Measurements from ENCODE around the gene SCAMP2.

Gene SCAMP2

GRCh38 chr15:74863239-74864056 lies 9.7 kb downstream of the SCAMP2 start:
- DNase-seq (ENCODE audit: low read depth in 1 of 2, low spot score in 1 of 2) = no peak

- no peak for DNase-seq (ENCODE audit: low read depth in 1 of 2, low spot score in 1 of 2)
Measured at GRCh38 chr15:74858369-74858740, 14.8 kb downstream of the SCAMP2 start.

- no peak for DNase-seq (ENCODE audit: low read depth in 1 of 2, low spot score in 1 of 2)
Measured at GRCh38 chr15:74857671-74858368, 15.3 kb downstream of the SCAMP2 start.

- DNase-seq (ENCODE audit: low read depth in 1 of 2, low spot score in 1 of 2) = no peak
Measured at GRCh38 chr15:74857082-74857655, 16.0 kb downstream of the SCAMP2 start.

- no peak for DNase-seq (ENCODE audit: low read depth in 1 of 2, low spot score in 1 of 2)
Measured at GRCh38 chr15:74856537-74856936, 16.6 kb downstream of the SCAMP2 start.

- no peak for DNase-seq (ENCODE audit: low read depth in 1 of 2, low spot score in 1 of 2)
Measured at GRCh38 chr15:74855857-74856256, 17.3 kb downstream of the SCAMP2 start.

- no peak for DNase-seq (ENCODE audit: low read depth in 1 of 2, low spot score in 1 of 2)
Measured at GRCh38 chr15:74854453-74855022, 18.6 kb downstream of the SCAMP2 start.

- DNase-seq (ENCODE audit: low read depth in 1 of 2, low spot score in 1 of 2) = no peak
Measured at GRCh38 chr15:74851960-74852359, 21.2 kb downstream of the SCAMP2 start.

GRCh38 chr15:74850393-74850792 lies 22.8 kb downstream of the SCAMP2 start:
- no peak for DNase-seq (ENCODE audit: low read depth in 1 of 2, low spot score in 1 of 2)

- DNase-seq (ENCODE audit: low read depth in 1 of 2, low spot score in 1 of 2) = no peak
Measured at GRCh38 chr15:74847432-74847831, 25.7 kb downstream of the SCAMP2 start.

- DNase-seq (ENCODE audit: low read depth in 1 of 2, low spot score in 1 of 2) = no peak
Measured at GRCh38 chr15:74845581-74845980, 27.6 kb downstream of the SCAMP2 start.

- DNase-seq (ENCODE audit: low read depth in 1 of 2, low spot score in 1 of 2) = peak in 1 of 2 donors; percentile 37
Measured at GRCh38 chr15:74845208-74845568, 28.0 kb downstream of the SCAMP2 start.

- no peak for DNase-seq (ENCODE audit: low read depth in 1 of 2, low spot score in 1 of 2)
Measured at GRCh38 chr15:74844319-74845207, 28.6 kb downstream of the SCAMP2 start.

GRCh38 chr15:74843891-74844299 lies 29.3 kb downstream of the SCAMP2 start:
- DNase-seq (ENCODE audit: low read depth in 1 of 2, low spot score in 1 of 2) = no peak

GRCh38 chr15:74843445-74843828 lies 29.7 kb downstream of the SCAMP2 start:
- DNase-seq (ENCODE audit: low read depth in 1 of 2, low spot score in 1 of 2) = no peak

GRCh38 chr15:74842581-74843444 lies 30.4 kb downstream of the SCAMP2 start, which contains the start of gene ULK3:
ULK3 (minus strand) TSS chr15:74843156; CDS start chr15:74843105, 51 bp downstream.
- peak; percentile 88 to 90 for DNase-seq (ENCODE audit: low read depth in 1 of 2, low spot score in 1 of 2)

- DNase-seq (ENCODE audit: low read depth in 1 of 2, low spot score in 1 of 2) = no peak
Measured at GRCh38 chr15:74841891-74842373, 31.2 kb downstream of the SCAMP2 start.

GRCh38 chr15:74840851-74841775 lies 32.1 kb downstream of the SCAMP2 start:
- DNase-seq (ENCODE audit: low read depth in 1 of 2, low spot score in 1 of 2) = no peak

Data from activated CD4-positive, alpha-beta T cell treated with anti-CD3 and anti-CD28 coated beads, Interleukin-2, amount 50 U/mL, for 24 hours (primary cell).